Astrocyte (in vitro differentiated cells and primary cell): ENCODE data around the gene FOXP2.

Source experiments
- CTCF ChIP-seq: IDR thresholded peaks from 2 replicates; pipeline ENCODE4 v1.5.1; 2011; ENCODE audit warnings: low read depth, mild to moderate bottlenecking, inconsistent platforms, low read length, moderate library complexity; ENCODE audit not compliant: insufficient read depth
- EZH2 ChIP-seq: IDR thresholded peaks from 2 replicates; pipeline ENCODE4 v1.6.1; 2012; ENCODE audit warnings: mild to moderate bottlenecking, low read length, inconsistent platforms; ENCODE audit not compliant: insufficient read depth

GRCh38 chr7:114644455-114644854 is 229.8 kb downstream of the FOXP2 start:
- no peak for TF ChIP-seq EZH2
- no peak for TF ChIP-seq CTCF
